GM19463 (cell line): ENCODE data around the gene ENTPD6.

Experiments used
- ATAC-seq: cut with Tn5 transposase; IDR thresholded peaks from one replicate; pipeline ENCODE4 v1.9.1; 2021; ENCODE audit warnings: mild to moderate bottlenecking, moderate library complexity; ENCODE audit not compliant: unreplicated experiment

ENTPD6 gene

DNA sequence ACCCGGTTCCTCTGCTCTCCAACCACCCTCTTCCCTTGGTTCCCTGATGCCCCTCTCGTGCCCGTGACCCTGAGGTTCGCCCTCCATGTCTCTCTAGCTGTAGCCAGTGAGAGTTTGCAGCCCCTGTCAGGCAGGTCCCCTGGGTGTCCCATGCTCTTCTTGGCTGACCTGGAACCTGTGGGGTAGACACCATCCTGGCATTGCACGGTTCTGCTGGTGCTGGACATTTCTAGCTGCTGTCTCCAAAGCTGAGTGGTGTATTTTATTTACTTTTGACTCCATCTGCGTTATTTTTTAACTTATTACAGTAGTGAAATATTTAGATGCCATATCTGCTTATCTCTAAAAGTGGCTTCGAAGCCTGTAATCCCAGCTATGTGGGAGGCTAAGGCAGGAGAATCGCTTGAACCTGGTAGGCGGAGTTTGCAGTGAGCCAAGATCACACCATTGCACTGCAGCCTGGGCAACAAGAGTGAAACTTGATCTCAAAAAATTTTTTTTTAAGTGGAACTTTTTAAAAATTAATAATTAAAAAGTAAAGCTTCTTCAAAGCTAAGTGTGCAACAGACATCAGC, 12.5 kb downstream of the ENTPD6 start:
- no peak for ATAC-seq

GRCh38 chr20:25209400-25209799, 13.9 kb downstream of the ENTPD6 start:
- ATAC-seq, result no peak

DNA sequence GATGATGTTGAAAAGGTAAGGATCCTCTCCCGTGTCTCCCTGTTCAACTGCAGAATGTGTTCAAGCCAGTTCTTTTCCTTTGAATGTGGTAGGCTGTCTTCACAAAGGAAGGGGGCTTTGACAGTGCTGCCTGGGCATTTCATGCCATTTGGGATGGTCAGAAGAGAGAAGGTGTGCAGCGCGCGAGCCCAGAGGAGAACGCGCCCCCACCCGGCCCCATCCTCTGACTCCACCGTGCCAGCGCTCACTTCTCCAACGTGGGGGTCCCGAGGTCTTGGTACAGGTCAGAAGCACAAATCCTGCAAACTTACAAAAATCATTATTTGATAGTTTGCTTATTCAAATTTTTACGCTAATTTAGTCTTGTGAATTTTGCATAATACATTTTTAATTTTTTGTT, 14.4 kb downstream of the ENTPD6 start:
- ATAC-seq, result no peak

- ATAC-seq, result no peak
Measured at GRCh38 chr20:25211273-25211672, 15.8 kb downstream of the ENTPD6 start.

DNA sequence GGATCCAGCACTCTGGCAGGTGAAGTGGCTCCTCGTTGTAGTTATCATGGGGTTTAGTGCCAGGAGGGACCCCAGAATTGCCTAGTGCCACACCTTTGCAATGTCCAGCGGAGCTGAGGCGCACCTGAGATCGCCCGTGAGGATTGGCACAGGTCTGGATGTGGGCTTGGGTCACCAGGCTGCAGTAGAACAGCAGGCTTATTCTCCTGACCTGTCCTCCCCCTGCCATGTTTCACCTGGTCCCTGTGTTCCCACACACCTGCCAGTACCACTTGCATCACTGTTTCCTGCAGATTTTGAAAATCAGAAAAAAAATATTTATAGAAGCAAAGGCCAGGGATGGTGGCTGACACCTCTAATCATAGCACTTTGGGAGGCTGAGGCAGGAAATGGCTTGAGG, 16.7 kb downstream of the ENTPD6 start:
- ATAC-seq, result no peak

- no peak for ATAC-seq
Measured at GRCh38 chr20:25213566-25214425, 18.3 kb downstream of the ENTPD6 start.

DNA sequence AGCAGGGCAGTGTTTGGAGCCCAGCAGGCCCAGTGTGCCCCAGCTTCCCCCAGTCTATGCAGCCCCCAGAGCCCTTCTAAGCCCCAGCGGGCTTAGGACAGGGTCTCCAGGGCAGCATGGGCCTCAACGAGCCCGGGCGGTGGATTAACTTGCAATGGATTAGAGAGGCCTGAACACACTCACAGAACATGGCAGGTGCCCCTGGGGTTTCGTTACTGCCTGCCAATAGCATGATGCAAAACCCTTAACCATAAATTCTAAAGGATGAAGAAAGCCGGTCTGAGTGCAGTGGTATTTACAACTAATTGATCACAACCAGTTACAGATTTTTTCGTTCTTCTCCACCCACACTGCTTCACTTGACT, 18.9 kb downstream of the ENTPD6 start:
- no peak for ATAC-seq

- no peak for ATAC-seq
Measured at GRCh38 chr20:25214819-25215218, 19.3 kb downstream of the ENTPD6 start.

GRCh38 chr20:25215521-25215920, 20.0 kb downstream of the ENTPD6 start:
- ATAC-seq, result no peak

- no peak for ATAC-seq
Measured at GRCh38 chr20:25216199-25216945, 20.9 kb downstream of the ENTPD6 start.

- ATAC-seq, result no peak
Measured at GRCh38 chr20:25217161-25218108, 21.9 kb downstream of the ENTPD6 start.

GRCh38 chr20:25218109-25218486, 22.6 kb downstream of the ENTPD6 start:
- ATAC-seq, result no peak

GRCh38 chr20:25218492-25218891, 23.0 kb downstream of the ENTPD6 start:
- no peak for ATAC-seq

DNA sequence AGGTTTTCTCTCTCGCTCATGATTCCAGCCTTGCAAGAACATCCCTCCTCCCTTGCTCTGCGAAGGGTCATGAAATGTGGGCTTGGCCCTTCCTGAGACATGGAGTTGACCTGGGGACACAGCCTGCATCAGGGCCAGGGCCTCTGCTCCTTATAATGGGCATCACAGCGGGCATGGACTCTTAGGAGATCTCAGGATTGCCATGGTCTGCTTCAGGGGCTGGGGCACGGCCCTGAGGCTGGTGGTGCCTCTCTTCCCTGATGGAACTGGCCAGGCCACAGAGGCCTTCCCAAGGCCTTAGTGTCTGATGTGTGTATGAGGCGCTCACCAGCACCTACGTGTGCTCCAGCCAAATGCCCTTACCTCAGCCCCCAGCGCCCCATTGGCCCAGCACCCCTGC, 23.9 kb downstream of the ENTPD6 start:
- no peak for ATAC-seq

GRCh38 chr20:25220021-25220730, 24.7 kb downstream of the ENTPD6 start:
- no peak for ATAC-seq

DNA sequence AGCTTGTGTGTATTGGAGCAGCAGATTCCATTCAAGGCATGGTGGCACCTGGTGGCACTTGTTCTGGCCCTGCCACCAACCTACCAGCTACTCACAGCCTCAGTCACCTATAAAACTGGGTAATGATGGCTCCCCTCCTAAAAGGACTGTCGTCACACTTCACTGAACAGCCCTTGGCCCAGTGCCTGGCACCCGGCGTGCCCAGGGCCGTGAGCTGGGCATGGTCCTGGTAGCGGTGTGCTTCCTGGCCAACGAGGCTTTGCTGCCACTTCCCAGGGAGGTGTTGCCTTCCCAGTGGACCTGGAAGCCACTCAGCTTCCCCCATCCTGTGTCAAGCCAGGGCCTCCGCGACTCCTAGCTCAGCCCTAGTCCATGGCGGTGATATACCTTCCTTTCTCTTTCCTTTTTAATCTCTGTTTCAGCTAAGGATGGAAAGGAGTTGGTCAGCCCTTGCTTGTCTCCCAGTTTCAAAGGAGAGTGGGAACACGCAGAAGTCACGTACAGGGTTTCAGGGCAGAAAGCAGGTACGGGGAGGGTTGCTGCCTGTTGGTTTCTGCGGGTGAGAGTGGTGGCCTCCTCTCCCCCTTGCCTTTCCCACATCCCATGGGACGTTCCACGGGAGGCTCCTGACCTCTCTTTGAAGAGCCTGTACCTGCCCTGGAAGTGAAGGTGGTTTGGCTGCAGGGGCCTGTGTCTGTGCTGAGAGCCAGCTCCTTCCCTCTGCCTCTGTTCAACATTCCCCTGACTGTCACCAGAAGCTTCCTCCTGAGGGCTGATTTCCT, 25.5 kb downstream of the ENTPD6 start:
- ATAC-seq, result no peak

GRCh38 chr20:25221592-25222460, 26.3 kb downstream of the ENTPD6 start:
- no peak for ATAC-seq

DNA sequence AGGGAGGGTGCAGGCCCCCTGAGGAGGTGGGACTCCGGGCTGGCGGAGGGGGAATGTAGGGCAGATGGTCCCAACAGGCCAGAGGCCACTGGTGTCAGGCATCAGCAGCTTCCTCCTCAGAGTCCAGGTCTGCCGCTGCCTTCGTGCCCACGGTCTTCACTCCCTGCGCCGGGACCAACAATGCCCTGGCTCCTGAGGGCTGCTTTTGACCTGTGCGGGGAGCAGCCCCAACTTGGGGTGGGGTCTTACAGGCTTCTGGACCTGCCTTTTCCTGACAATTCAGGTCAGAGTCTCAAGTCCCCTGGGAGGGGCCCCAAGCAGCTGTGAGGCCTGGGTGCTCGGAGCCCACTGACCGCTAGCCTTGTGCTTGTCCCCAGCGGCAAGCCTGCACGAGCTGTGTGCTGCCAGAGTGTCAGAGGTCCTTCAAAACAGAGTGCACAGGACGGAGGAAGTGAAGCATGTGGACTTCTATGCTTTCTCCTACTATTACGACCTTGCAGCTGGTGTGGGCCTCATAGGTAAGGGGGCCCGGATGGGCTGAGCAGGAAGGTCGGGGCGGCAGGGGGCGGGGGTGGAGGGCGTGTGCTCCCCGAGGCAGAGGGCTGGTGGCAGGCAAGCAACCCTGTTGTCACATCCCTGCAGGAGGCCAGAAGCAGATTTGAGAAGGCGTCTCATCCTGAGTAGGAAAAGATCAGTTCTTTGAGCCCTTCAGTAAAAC, 27.1 kb downstream of the ENTPD6 start:
- no peak for ATAC-seq
